ENCODE results near the gene KCTD4.
A peak's percentile ranks its signal among the peaks of the same experiment; 100 is the strongest.

The KCTD4 gene

DNA sequence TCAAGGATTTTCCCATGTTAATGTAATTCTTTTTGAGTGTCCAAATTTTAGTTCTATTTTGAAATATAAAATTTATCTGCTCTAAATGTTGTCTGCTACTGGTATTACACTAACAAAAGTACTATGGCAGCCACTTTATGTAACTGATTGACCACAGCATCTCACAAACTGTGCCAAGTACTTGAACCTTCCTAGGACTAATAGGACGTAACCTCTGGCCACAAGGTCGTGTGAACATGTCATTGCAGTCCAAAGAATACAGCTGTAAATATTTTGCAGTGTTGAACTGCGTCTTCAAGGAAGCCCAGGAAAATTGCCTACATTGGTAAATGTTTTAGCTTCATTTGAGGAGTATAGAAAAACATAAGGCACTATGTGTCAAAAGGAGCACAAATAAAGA, 1.9 kb downstream of the KCTD4 start:
- Histone ChIP-seq H3K4me2 (ENCODE audit: low read depth, low read length) (no peak overlapping the region), H3K9ac (ENCODE audit: low read length) (no peak overlapping the region), H3K9me3 (replicated peaks; ENCODE audit: insufficient read depth, low read length) (no peaks in the 10 kb centered on the region), H3K9me2 (replicated peaks; ENCODE audit: insufficient read depth, low read length) (no peaks in the 10 kb centered on the region), H3F3A (ENCODE audit: insufficient read depth, low read length) (peaks cover 16% of the 10 kb centered on the region), H3K4me1 (ENCODE audit: low read length) (peaks cover 24% of the 10 kb centered on the region), H4K20me1 (ENCODE audit: insufficient read depth, low read length) (no peaks in the 10 kb centered on the region), H3K79me2 (ENCODE audit: low read length) (peaks cover 5% of the 10 kb centered on the region; the same call in 1 of the 2 replicates), H3K27ac (ENCODE audit: low read length) (no peak overlapping the region), H3K36me3 (replicated peaks; ENCODE audit: insufficient read depth, low read length) (no peaks in the 10 kb centered on the region), H3K27me3 (replicated peaks; ENCODE audit: insufficient read depth, low read length) (no peaks in the 10 kb centered on the region), H2AFZ (ENCODE audit: low read length) (no peak overlapping the region), H3K4me3 (ENCODE audit: low read length) (no peak overlapping the region)
- no peak for TF ChIP-seq EZH2phosphoT487 (IDR thresholded peaks at IDR 0.05; ENCODE audit: low read length)
- TF ChIP-seq, protein P1, sequence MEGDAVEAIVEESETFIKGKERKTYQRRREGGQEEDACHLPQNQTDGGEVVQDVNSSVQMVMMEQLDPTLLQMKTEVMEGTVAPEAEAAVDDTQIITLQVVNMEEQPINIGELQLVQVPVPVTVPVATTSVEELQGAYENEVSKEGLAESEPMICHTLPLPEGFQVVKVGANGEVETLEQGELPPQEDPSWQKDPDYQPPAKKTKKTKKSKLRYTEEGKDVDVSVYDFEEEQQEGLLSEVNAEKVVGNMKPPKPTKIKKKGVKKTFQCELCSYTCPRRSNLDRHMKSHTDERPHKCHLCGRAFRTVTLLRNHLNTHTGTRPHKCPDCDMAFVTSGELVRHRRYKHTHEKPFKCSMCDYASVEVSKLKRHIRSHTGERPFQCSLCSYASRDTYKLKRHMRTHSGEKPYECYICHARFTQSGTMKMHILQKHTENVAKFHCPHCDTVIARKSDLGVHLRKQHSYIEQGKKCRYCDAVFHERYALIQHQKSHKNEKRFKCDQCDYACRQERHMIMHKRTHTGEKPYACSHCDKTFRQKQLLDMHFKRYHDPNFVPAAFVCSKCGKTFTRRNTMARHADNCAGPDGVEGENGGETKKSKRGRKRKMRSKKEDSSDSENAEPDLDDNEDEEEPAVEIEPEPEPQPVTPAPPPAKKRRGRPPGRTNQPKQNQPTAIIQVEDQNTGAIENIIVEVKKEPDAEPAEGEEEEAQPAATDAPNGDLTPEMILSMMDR (IDR thresholded peaks at IDR 0.05; ENCODE audit: low read length) = no peak
- no peak for TF ChIP-seq EZH2 (optimal IDR thresholded peaks at IDR 0.05; ENCODE audit: low read depth, low read length)
- DNase-seq = no peak

DNA sequence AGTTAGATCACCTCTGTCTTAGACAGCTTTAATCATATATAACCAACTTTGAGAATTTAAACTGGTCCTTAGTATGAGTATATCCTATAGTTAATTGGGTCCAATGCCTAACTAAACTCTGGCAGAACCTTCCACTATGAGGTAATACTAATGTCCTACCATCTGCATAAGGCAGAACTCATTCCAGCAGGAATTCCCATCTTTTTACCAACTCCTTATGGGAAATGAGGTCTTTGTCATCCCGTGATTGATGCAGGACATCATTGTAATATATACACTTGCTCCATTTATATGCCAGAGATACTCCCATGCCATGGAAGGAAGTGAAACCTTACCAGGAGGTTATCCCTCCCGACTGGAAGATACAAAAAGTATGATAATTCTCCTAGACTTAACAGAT, 2.8 kb downstream of the KCTD4 start:
- Histone ChIP-seq H3K9ac (ENCODE audit: low read length) (no peak overlapping the region), H3K4me2 (ENCODE audit: low read depth, low read length) (peak overlapping the region; percentile 15; the same call in 1 of the 2 replicates), H3K4me1 (ENCODE audit: low read length) (peaks cover 24% of the 10 kb centered on the region), H3K79me2 (ENCODE audit: low read length) (peaks cover 5% of the 10 kb centered on the region; the same call in 1 of the 2 replicates), H3K4me3 (ENCODE audit: low read length) (no peak overlapping the region), H3K9me2 (replicated peaks; ENCODE audit: insufficient read depth, low read length) (no peaks in the 10 kb centered on the region), H2AFZ (ENCODE audit: low read length) (no peak overlapping the region), H3K27me3 (replicated peaks; ENCODE audit: insufficient read depth, low read length) (no peaks in the 10 kb centered on the region), H3K36me3 (replicated peaks; ENCODE audit: insufficient read depth, low read length) (no peaks in the 10 kb centered on the region), H4K20me1 (ENCODE audit: insufficient read depth, low read length) (no peaks in the 10 kb centered on the region), H3F3A (ENCODE audit: insufficient read depth, low read length) (peaks cover 8% of the 10 kb centered on the region), H3K27ac (ENCODE audit: low read length) (no peak overlapping the region), H3K9me3 (replicated peaks; ENCODE audit: insufficient read depth, low read length) (no peaks in the 10 kb centered on the region)
- TF ChIP-seq EZH2phosphoT487 (IDR thresholded peaks at IDR 0.05; ENCODE audit: low read length) = no peak
- TF ChIP-seq, protein P1 (IDR thresholded peaks at IDR 0.05; ENCODE audit: low read length) = no peak
- TF ChIP-seq EZH2 (optimal IDR thresholded peaks at IDR 0.05; ENCODE audit: low read depth, low read length) = no peak
- DNase-seq = no peak

GRCh38 chr13:45196622-45197021, 4.2 kb downstream of the KCTD4 start:
- TF ChIP-seq, protein P1 (IDR thresholded peaks at IDR 0.05; ENCODE audit: low read length) = no peak
- TF ChIP-seq EZH2phosphoT487 (IDR thresholded peaks at IDR 0.05; ENCODE audit: low read length) (no peak), EZH2 (optimal IDR thresholded peaks at IDR 0.05; ENCODE audit: low read depth, low read length) (no peak)
- DNase-seq = peak; percentile 20
- H3K9me3 ChIP-seq (replicated peaks; ENCODE audit: insufficient read depth, low read length) = no peaks in the 10 kb centered on the region
- H3K9ac ChIP-seq (ENCODE audit: low read length) = no peak overlapping the region
- 0 out of 2 replicates have a peak overlapping the region, but pooled peaks have one; percentile 27 for H3K4me2 ChIP-seq (ENCODE audit: low read depth, low read length)
- peaks cover 5% of the 10 kb centered on the region; the same call in 1 of the 2 replicates for H3F3A ChIP-seq (ENCODE audit: insufficient read depth, low read length)
- peaks cover 24% of the 10 kb centered on the region for H3K4me1 ChIP-seq (ENCODE audit: low read length)
- peaks cover 5% of the 10 kb centered on the region; the same call in 1 of the 2 replicates for H3K79me2 ChIP-seq (ENCODE audit: low read length)
- H3K36me3 ChIP-seq (replicated peaks; ENCODE audit: insufficient read depth, low read length) = no peaks in the 10 kb centered on the region
- no peaks in the 10 kb centered on the region for H4K20me1 ChIP-seq (ENCODE audit: insufficient read depth, low read length)
- H3K27ac ChIP-seq (ENCODE audit: low read length) = peak overlapping the region; percentile 37; the same call in 1 of the 2 replicates
- no peak overlapping the region for H2AFZ ChIP-seq (ENCODE audit: low read length)
- H3K27me3 ChIP-seq (replicated peaks; ENCODE audit: insufficient read depth, low read length) = no peaks in the 10 kb centered on the region
- no peak overlapping the region for H3K4me3 ChIP-seq (ENCODE audit: low read length)
- no peaks in the 10 kb centered on the region for H3K9me2 ChIP-seq (replicated peaks; ENCODE audit: insufficient read depth, low read length)

Measured in MM.1S (cell line).